GDM1 (cell line): ENCODE measurements around the gene GATAD2A.

Experiments
- DNase-seq: peaks from one replicate; lab custom pipeline; 2025; lab: John Stamatoyannopoulos, UW

GATAD2A gene

GRCh38 chr19:19513682-19514081 lies 108.2 kb downstream of the GATAD2A start:
- no peak for DNase-seq

- no peak for DNase-seq
Observed at GRCh38 chr19:19514215-19514657, 108.8 kb downstream of the GATAD2A start.

GRCh38 chr19:19514881-19515641 lies 109.6 kb downstream of the GATAD2A start, which contains the start of gene TSSK6:
TSS of gene TSSK6 (minus strand) at chr19:19515548. CDS start at chr19:19515427, 121 bp downstream.
- no peak for DNase-seq

- peak; percentile 84 for DNase-seq
Observed at GRCh38 chr19:19515642-19516519, 110.4 kb downstream of the GATAD2A start, which contains the start of gene NDUFA13. TSS of gene NDUFA13 (plus strand) at chr19:19516225. CDS start at chr19:19516239, 14 bp downstream.

- DNase-seq: no peak
Observed at GRCh38 chr19:19517235-19517619, 111.8 kb downstream of the GATAD2A start.

- no peak for DNase-seq
Observed at GRCh38 chr19:19520989-19521388, 115.5 kb downstream of the GATAD2A start.

- DNase-seq: no peak
Observed at GRCh38 chr19:19523177-19523576, 117.7 kb downstream of the GATAD2A start.

- no peak for DNase-seq
Observed at GRCh38 chr19:19524053-19524452, 118.6 kb downstream of the GATAD2A start.

GRCh38 chr19:19525611-19526380 lies 120.3 kb downstream of the GATAD2A start:
- no peak for DNase-seq

- DNase-seq: no peak
Observed at GRCh38 chr19:19526581-19527370, 121.3 kb downstream of the GATAD2A start.

GRCh38 chr19:19527371-19527656 lies 121.8 kb downstream of the GATAD2A start:
- DNase-seq: no peak

GRCh38 chr19:19527674-19528625 lies 122.5 kb downstream of the GATAD2A start:
- no peak for DNase-seq

- no peak for DNase-seq
Observed at GRCh38 chr19:19528721-19529490, 123.4 kb downstream of the GATAD2A start, which contains the start of gene YJEFN3. TSS of gene YJEFN3 (plus strand) at chr19:19528911. CDS start at chr19:19528933, 22 bp downstream.

GRCh38 chr19:19529783-19530422 lies 124.4 kb downstream of the GATAD2A start:
- DNase-seq: no peak

GRCh38 chr19:19530423-19530804 lies 124.9 kb downstream of the GATAD2A start:
- DNase-seq: no peak

- no peak for DNase-seq
Observed at GRCh38 chr19:19530889-19531288, 125.4 kb downstream of the GATAD2A start.

GRCh38 chr19:19531951-19532805 lies 126.7 kb downstream of the GATAD2A start:
- DNase-seq: peak; percentile 50
